ENCODE results near the gene CHCHD3.

DNA sequence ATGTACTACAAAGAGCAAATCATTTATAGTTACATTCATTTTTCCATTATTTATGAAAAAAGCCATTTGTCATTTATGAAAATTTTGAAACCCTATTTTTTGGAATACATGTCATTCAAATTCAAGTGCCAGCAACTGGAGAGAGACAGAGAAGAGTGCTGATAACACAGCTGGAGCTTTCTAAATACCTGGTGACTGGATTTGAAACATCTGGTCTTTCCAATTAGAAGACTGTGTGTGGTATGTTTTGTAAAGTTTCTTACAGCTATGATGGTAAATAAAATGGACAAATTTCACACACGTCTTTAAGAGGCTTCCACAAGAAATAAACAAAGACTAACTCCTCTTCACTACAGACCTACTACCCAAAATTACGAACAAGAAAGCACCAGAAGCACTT is 56.8 kb downstream of the CHCHD3 start:
- TF ChIP-seq, protein P1, sequence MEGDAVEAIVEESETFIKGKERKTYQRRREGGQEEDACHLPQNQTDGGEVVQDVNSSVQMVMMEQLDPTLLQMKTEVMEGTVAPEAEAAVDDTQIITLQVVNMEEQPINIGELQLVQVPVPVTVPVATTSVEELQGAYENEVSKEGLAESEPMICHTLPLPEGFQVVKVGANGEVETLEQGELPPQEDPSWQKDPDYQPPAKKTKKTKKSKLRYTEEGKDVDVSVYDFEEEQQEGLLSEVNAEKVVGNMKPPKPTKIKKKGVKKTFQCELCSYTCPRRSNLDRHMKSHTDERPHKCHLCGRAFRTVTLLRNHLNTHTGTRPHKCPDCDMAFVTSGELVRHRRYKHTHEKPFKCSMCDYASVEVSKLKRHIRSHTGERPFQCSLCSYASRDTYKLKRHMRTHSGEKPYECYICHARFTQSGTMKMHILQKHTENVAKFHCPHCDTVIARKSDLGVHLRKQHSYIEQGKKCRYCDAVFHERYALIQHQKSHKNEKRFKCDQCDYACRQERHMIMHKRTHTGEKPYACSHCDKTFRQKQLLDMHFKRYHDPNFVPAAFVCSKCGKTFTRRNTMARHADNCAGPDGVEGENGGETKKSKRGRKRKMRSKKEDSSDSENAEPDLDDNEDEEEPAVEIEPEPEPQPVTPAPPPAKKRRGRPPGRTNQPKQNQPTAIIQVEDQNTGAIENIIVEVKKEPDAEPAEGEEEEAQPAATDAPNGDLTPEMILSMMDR (conservative IDR thresholded peaks at IDR 0.05 in 1 of 2, IDR thresholded peaks at IDR 0.05 in 1 of 2; ENCODE audit: low read depth in 1 of 2, low read length in 2 of 2) = no peak
- TF ChIP-seq EZH2 (IDR thresholded peaks at IDR 0.05; ENCODE audit: low read length, missing control alignments) = no peak
